ENCODE results near the gene ATP2B2. TPM values are rescaled to one million over a fixed set of nuclear protein-coding genes. Genes with fewer than 3 reads are reported as not detected.

ATP2B2 gene
- total RNA-seq, 1 donor from 2014 or later = not detected

GRCh38 chr3:10453431-10454163 lies 51.8 kb downstream of the ATP2B2 start:
- no peaks in the 10 kb centered on the region for H3K36me3 Mint-ChIP-seq (ENCODE audit: low read depth)
- intact Hi-C loops (cut with micrococcal nuclease) = no loop called here
- no peak overlapping the region for H3K27ac Mint-ChIP-seq
- H3K9me3 Mint-ChIP-seq = no peaks in the 10 kb centered on the region
- H3K4me3 Mint-ChIP-seq = no peak overlapping the region
- H3K4me1 Mint-ChIP-seq (ENCODE audit: low read depth) = peaks cover 6% of the 10 kb centered on the region
- DNase-seq (ENCODE audit: low spot score) = no peak
- peaks cover 9% of the 10 kb centered on the region for H3K27me3 Mint-ChIP-seq (ENCODE audit: insufficient read depth)

GRCh38 chr3:10450494-10451440 lies 54.6 kb downstream of the ATP2B2 start:
- Mint-ChIP-seq H3K9me3 (no peaks in the 10 kb centered on the region), H3K4me1 (ENCODE audit: low read depth) (no peaks in the 10 kb centered on the region), H3K27me3 (ENCODE audit: insufficient read depth) (peaks cover 13% of the 10 kb centered on the region), H3K4me3 (no peak overlapping the region), H3K27ac (no peak overlapping the region), H3K36me3 (ENCODE audit: low read depth) (no peaks in the 10 kb centered on the region)
- no peak for DNase-seq (ENCODE audit: low spot score)
- intact Hi-C loops (cut with micrococcal nuclease) = no loop called here

GRCh38 chr3:10449436-10449835 lies 56.0 kb downstream of the ATP2B2 start:
- H3K36me3 Mint-ChIP-seq (ENCODE audit: low read depth) = no peaks in the 10 kb centered on the region
- no peaks in the 10 kb centered on the region for H3K9me3 Mint-ChIP-seq
- H3K4me3 Mint-ChIP-seq = no peak overlapping the region
- no peak overlapping the region for H3K27ac Mint-ChIP-seq
- no peak for DNase-seq (ENCODE audit: low spot score)
- intact Hi-C loops (cut with micrococcal nuclease) = no loop called here
- H3K4me1 Mint-ChIP-seq (ENCODE audit: low read depth) = no peaks in the 10 kb centered on the region
- peaks cover 11% of the 10 kb centered on the region for H3K27me3 Mint-ChIP-seq (ENCODE audit: insufficient read depth)

- Mint-ChIP-seq H3K27ac (no peak overlapping the region), H3K27me3 (ENCODE audit: insufficient read depth) (peaks cover 11% of the 10 kb centered on the region), H3K4me3 (no peak overlapping the region), H3K9me3 (no peaks in the 10 kb centered on the region), H3K4me1 (ENCODE audit: low read depth) (no peaks in the 10 kb centered on the region), H3K36me3 (ENCODE audit: low read depth) (no peaks in the 10 kb centered on the region)
- intact Hi-C loops (cut with micrococcal nuclease) = no loop called here
- DNase-seq (ENCODE audit: low spot score) = no peak
These were observed 56.8 kb downstream of the ATP2B2 start for GRCh38 chr3:10448544-10448943.

DNA sequence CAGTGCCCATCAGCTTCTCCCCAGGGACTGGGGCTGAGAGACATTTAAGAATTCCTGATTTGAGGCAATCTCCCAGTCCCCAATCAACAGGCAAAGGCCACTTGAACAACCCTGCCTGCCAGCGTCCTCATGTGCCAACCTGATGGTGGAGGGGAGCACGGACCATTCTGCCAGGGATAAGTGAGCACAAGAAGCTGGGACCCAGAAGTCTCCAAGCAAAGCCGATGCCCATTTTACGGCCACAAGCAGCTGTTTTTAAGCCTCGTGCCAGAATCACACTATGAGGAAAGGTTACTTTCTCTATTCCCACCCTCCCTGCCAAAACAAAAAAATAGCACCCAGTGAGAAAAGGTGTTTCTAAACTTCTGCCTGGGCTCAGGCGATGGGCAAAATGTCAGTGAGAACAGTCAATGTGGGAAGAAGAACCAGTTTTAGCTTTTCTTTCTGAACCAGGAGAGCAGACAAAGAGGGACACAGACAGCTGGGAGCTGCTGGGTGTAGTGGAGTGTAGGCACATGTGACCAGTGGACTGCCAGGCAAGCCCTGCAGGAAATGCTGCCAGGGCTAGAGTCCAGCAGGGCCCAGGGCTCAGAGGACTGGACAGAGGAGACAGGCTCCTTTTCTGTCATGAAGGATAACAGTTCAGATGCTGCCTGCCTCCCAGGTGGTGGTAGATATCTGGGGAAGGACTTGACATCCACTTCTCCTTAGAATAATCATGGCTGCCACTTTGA lies 57.7 kb downstream of the ATP2B2 start:
- H3K36me3 Mint-ChIP-seq (ENCODE audit: low read depth) = no peaks in the 10 kb centered on the region
- no peak overlapping the region for H3K27ac Mint-ChIP-seq
- no peaks in the 10 kb centered on the region for H3K9me3 Mint-ChIP-seq
- H3K4me3 Mint-ChIP-seq = no peak overlapping the region
- intact Hi-C loops (cut with micrococcal nuclease) = no loop called here
- H3K4me1 Mint-ChIP-seq (ENCODE audit: low read depth) = no peaks in the 10 kb centered on the region
- peaks cover 11% of the 10 kb centered on the region for H3K27me3 Mint-ChIP-seq (ENCODE audit: insufficient read depth)
- no peak for DNase-seq (ENCODE audit: low spot score)

GRCh38 chr3:10447110-10447509 lies 58.3 kb downstream of the ATP2B2 start:
- H3K36me3 Mint-ChIP-seq (ENCODE audit: low read depth) = no peaks in the 10 kb centered on the region
- peaks cover 7% of the 10 kb centered on the region for H3K27me3 Mint-ChIP-seq (ENCODE audit: insufficient read depth)
- H3K9me3 Mint-ChIP-seq = no peaks in the 10 kb centered on the region
- intact Hi-C loops (cut with micrococcal nuclease) = no loop called here
- no peak overlapping the region for H3K4me3 Mint-ChIP-seq
- H3K27ac Mint-ChIP-seq = no peak overlapping the region
- DNase-seq (ENCODE audit: low spot score) = no peak
- no peaks in the 10 kb centered on the region for H3K4me1 Mint-ChIP-seq (ENCODE audit: low read depth)

GRCh38 chr3:10445561-10446175 lies 59.7 kb downstream of the ATP2B2 start:
- H3K36me3 Mint-ChIP-seq (ENCODE audit: low read depth) = no peaks in the 10 kb centered on the region
- peaks cover under 1% of the 10 kb centered on the region for H3K4me1 Mint-ChIP-seq (ENCODE audit: low read depth)
- H3K9me3 Mint-ChIP-seq = no peaks in the 10 kb centered on the region
- no peak overlapping the region for H3K4me3 Mint-ChIP-seq
- intact Hi-C loops (cut with micrococcal nuclease) = no loop called here
- no peak for DNase-seq (ENCODE audit: low spot score)
- H3K27me3 Mint-ChIP-seq (ENCODE audit: insufficient read depth) = peaks cover 4% of the 10 kb centered on the region
- H3K27ac Mint-ChIP-seq = no peak overlapping the region

DNA sequence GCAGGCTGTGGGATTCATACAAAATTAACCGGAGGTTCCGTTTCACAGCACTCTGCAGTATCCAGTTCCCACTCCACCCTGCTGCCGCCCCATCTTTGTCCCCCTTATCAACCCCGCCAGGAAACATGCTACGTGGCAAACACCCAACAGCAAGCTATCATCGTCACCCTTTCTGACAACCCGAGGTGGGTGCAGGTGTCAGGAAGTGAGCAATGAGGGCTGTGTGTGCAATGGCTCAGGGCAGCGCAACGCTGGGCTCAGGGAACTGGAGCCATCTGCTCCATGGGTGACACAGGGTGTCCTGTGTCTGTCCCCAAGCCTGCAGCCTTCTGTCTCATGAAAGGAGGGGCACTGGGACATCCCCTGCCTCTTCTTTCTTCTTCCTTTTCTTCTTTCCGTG lies 60.9 kb downstream of the ATP2B2 start:
- Mint-ChIP-seq H3K9me3 (no peaks in the 10 kb centered on the region), H3K27ac (no peak overlapping the region), H3K27me3 (ENCODE audit: insufficient read depth) (peaks cover 4% of the 10 kb centered on the region), H3K36me3 (ENCODE audit: low read depth) (no peaks in the 10 kb centered on the region), H3K4me3 (no peak overlapping the region), H3K4me1 (ENCODE audit: low read depth) (peaks cover 6% of the 10 kb centered on the region)
- intact Hi-C loops (cut with micrococcal nuclease) = no loop called here
- no peak for DNase-seq (ENCODE audit: low spot score)

DNA sequence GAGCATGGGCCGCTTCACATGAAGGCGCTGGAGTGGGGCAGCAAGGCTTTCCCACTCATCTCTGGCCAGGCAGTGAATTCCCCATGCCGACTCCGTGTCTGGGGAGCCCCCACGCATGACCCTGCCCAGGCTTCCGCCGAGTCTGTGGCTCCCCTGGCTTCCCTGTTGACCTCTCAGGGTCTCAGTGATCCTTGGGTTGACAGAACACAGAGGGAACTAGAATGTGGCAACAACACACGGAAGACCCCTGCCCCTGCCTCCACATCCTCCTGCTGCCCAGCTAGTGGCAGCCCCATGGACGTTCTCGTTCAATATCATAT lies 61.3 kb downstream of the ATP2B2 start:
- peaks cover 4% of the 10 kb centered on the region for H3K27me3 Mint-ChIP-seq (ENCODE audit: insufficient read depth)
- H3K4me1 Mint-ChIP-seq (ENCODE audit: low read depth) = peaks cover 6% of the 10 kb centered on the region
- no peak overlapping the region for H3K4me3 Mint-ChIP-seq
- no peaks in the 10 kb centered on the region for H3K36me3 Mint-ChIP-seq (ENCODE audit: low read depth)
- H3K27ac Mint-ChIP-seq = no peak overlapping the region
- H3K9me3 Mint-ChIP-seq = no peaks in the 10 kb centered on the region
- DNase-seq (ENCODE audit: low spot score) = no peak
- intact Hi-C loops (cut with micrococcal nuclease) = no loop called here

DNA sequence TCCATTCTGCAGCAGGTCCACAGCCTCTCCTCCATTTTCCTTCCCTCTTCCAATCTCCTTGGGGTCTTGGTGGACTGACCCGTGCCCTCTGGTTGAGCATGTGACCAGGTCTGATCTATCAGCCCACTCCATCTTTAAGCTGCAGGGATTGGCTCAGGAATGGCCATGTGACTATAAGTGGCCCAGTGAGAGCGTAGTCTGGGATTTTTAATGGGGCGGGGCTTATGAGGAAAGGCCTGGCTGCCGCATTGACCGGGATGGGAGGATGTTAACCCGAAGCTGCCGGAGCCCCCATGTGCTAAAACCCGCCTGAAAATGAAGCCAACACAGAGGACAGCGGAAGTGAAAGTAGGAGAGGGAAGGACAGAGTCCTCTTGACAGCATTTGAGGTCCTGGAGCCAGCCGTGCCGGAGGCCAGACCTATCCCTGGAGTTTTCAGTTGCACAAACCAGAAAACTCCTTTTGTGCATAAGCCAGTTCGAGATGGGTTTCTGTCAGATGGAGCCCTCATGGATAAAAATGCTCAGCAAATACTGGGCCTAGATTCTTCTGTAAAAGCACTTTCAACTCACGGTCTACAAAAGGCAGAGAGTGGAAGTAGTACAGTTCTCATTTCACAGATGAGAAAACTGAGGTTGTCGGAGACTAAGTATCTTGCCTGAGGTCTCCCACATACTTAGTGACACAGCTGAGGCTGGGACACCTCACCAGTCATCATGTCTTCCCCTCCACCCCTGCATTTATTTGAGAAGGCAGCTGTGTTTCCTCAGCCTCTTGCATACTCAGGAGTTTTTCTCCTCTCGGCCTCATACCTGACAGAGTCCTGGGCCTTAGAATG lies 61.9 kb downstream of the ATP2B2 start:
- Mint-ChIP-seq H3K4me3 (no peak overlapping the region), H3K4me1 (ENCODE audit: low read depth) (peaks cover 7% of the 10 kb centered on the region), H3K36me3 (ENCODE audit: low read depth) (no peaks in the 10 kb centered on the region), H3K9me3 (no peaks in the 10 kb centered on the region), H3K27ac (no peak overlapping the region), H3K27me3 (ENCODE audit: insufficient read depth) (peaks cover 4% of the 10 kb centered on the region)
- DNase-seq (ENCODE audit: low spot score) = no peak
- intact Hi-C loops (cut with micrococcal nuclease) = no loop called here

- Mint-ChIP-seq H3K9me3 (no peaks in the 10 kb centered on the region), H3K36me3 (ENCODE audit: low read depth) (no peaks in the 10 kb centered on the region), H3K27me3 (ENCODE audit: insufficient read depth) (peaks cover 4% of the 10 kb centered on the region), H3K4me1 (ENCODE audit: low read depth) (peaks cover 17% of the 10 kb centered on the region), H3K27ac (no peak overlapping the region), H3K4me3 (no peak overlapping the region)
- DNase-seq (ENCODE audit: low spot score) = no peak
- intact Hi-C loops (cut with micrococcal nuclease) = no loop called here
These were observed 63.1 kb downstream of the ATP2B2 start for GRCh38 chr3:10442151-10442795.

- peaks cover 29% of the 10 kb centered on the region for H3K4me1 Mint-ChIP-seq (ENCODE audit: low read depth)
- H3K9me3 Mint-ChIP-seq = no peaks in the 10 kb centered on the region
- H3K36me3 Mint-ChIP-seq (ENCODE audit: low read depth) = no peaks in the 10 kb centered on the region
- intact Hi-C loops (cut with micrococcal nuclease) = no loop called here
- H3K27ac Mint-ChIP-seq = no peak overlapping the region
- H3K27me3 Mint-ChIP-seq (ENCODE audit: insufficient read depth) = no peaks in the 10 kb centered on the region
- DNase-seq (ENCODE audit: low spot score) = no peak
- H3K4me3 Mint-ChIP-seq = no peak overlapping the region
These were observed 64.7 kb downstream of the ATP2B2 start for GRCh38 chr3:10440684-10441083.

All from activated T-helper 1 cell treated with anti-CD3 and anti-CD28 coated beads, Interleukin-12 subunit alpha, Interleukin-12 subunit beta, Interleukin-2, Interleukin-4 antibody, amounts not matched to agents 30 ng/mL and 10 ng/mL and 1 ng/mL, durations not matched to agents 14 hours and 24 hours and 36 hours (primary cell).